Muscle of leg (tissue), 11 donors: ENCODE measurements around the gene NUCKS1. TPM values are rescaled to one million over a fixed set of nuclear protein-coding genes. Genes with fewer than 3 reads are reported as not detected.

ENCODE experiments used
- DNase-seq: peaks from one replicate; pipeline ENCODE4 v3.0.0; 2013
- H3K27ac ChIP-seq: one replicate; pipeline ENCODE4 v1.5.1; 2013; ENCODE audit warnings: mild to moderate bottlenecking, low read length, control low read depth
- H3K27me3 ChIP-seq: one replicate; pipeline ENCODE4 v1.6.1; 2013; ENCODE audit warnings: low read length; ENCODE audit not compliant: control insufficient read depth, insufficient read depth
- H3K36me3 ChIP-seq: one replicate; pipeline ENCODE4 v1.6.1; 2013; ENCODE audit warnings: low read length; ENCODE audit not compliant: control insufficient read depth, insufficient read depth
- H3K4me1 ChIP-seq: one replicate; pipeline ENCODE4 v1.6.1; 2013; ENCODE audit warnings: low read length; ENCODE audit not compliant: control insufficient read depth, insufficient read depth
- H3K4me3 ChIP-seq: one replicate; pipeline ENCODE4 v1.5.1; 2013; ENCODE audit warnings: low read length, control low read depth
- H3K9me3 ChIP-seq: replicated peaks from 2 replicates; pipeline ENCODE4 v1.6.1; 2013; ENCODE audit warnings: low read depth, low read length; ENCODE audit not compliant: control insufficient read depth
- WGBS: methylation state at CpG from one replicate; pipeline ENCODE4 v1.1.5; 2013; ENCODE audit warnings: missing lambda C conversion rate; ENCODE audit not compliant: insufficient coverage; 5-methylcytosine and 5-hydroxymethylcytosine counted together
- polyA plus RNA-seq, 8 donors: library from polyadenylated mRNA; unstranded; fragments of 120-200 nt; gene quantifications; one replicate each; pipeline versions ENCODE4 v1.2.1 to v1.2.3, GENCODE V29; 2013; ENCODE audit warnings: inconsistent platforms in 1 of 8, low replicate concordance in 1 of 8; ENCODE audit not compliant: insufficient read length in 8 of 8, insufficient read depth in 1 of 8
- total RNA-seq: library from RNA; stranded (reverse); fragments of 120-200 nt; gene quantifications from one replicate; pipeline ENCODE4 v1.2.4, GENCODE V29; 2013

Gene NUCKS1
- total and polyA plus RNA-seq, 9 donors, result 160 to 284 (median 240) TPM

DNA sequence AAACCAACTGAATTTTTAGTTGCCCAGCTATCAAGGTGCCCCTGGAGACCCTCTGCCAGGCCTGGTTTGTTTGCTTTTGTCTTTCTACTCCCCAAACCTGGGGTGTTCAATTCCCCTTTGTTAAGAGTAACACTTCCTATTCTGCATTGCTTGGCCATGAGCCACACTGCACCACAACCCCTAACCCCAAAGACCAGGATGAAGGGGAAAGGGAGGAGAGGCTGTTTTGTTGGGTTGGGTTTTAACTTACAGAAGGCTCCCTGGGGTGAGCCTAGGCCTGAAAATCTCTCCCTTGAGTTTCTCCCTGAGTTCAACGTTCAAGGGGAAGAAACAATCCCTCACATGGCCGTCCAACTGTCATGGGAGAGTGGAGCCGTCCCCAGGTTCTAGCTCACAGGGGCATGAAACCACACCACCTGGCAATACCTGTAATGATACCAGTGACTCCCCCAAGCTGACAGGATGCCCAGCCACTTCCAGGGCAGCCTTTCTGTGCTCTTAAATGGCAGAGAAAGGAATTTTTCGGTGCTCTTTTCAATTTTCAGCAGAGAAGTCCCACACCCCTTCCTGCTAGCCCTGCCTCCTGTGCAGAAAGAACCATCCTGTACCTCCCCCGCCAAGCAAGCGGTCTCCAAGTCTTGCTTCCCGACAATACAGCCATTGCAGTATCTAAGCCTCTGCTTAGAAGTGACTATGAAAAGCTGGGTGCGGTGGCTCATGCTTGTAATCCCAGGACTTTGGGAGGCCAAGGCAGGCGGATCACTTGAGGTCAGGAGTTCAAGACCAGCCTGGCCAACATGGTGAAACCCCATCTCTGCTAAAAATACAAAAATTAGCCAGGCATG lies 84.6 kb downstream of the NUCKS1 start:
- Histone ChIP-seq H3K4me3 (no peak overlapping the region), H3K4me1 (peaks cover 54% of the 10 kb centered on the region), H3K36me3 (no peaks in the 10 kb centered on the region), H3K27me3 (peaks cover 12% of the 10 kb centered on the region), H3K27ac (no peak overlapping the region), H3K9me3 (no peaks in the 10 kb centered on the region)
- no peak for DNase-seq
- WGBS, result 71% methylated on average over 5 of the region's 9 CpGs

DNA sequence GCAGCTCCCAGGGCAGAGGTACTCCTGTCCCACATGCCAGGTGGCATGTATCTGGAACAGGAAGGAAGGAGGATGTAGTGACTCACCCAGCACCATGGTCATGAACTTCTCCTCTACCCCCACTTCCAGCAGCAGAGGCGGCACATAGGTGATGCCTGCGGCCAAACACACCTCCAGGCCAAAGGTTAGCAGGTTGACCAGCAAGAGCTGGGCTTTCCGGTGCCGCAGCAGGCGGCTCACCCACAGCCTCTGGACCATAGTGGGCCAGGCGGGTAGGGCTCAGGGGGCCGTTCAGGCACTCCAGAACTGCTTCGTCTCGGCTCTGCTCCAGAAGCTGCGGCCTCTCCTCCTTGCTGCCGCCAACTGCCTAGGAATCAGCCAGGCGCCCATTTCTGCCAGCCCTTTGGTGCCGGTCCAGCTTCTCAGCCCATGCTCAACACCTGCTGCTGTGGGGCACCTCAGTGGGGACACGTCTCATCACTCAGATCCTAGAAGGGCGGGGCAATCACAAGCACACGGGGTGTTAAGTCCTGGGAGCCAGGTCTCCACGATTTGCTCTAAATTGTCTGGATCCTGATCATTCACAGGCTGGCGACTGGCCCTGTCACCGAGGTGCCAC lies 85.5 kb downstream of the NUCKS1 start:
- 71% methylated on average over 16 of the region's 19 CpGs for WGBS
- Histone ChIP-seq H3K4me1 (peaks cover 51% of the 10 kb centered on the region), H3K27ac (no peak overlapping the region), H3K36me3 (no peaks in the 10 kb centered on the region), H3K4me3 (no peak overlapping the region), H3K27me3 (peaks cover 9% of the 10 kb centered on the region), H3K9me3 (no peaks in the 10 kb centered on the region)
- no peak for DNase-seq

DNA sequence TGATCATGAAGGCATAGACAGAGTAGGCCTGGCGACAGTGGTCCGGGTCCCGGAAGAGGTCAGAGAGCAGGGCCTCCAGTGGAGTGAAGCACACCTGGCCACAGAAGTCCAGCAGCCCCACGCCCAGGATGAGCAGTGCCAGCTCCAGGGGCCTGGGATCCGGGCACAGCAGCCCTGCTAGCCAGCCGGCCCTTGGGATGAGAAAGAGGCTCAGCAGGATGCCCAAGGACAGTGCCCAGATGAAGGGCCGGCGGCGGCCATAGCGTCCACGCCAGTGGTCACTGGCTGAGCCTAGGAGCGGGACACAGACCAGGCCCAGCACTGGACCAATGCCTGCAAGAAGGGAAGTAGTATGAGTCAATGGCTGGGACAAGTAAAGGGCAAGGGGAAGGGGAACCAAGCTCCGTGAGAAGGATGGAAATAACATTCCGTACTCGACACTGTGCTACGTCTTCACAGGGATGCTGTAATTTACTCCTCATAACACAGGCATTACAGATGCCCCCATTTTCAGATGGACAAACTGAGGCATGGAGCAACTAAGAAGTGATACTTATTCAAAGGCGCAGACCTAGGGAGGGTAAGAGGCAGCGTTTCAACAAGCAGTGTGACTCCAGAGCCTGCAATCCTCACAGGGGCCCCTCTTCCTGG lies 86.6 kb downstream of the NUCKS1 start:
- H3K9me3 ChIP-seq, result no peaks in the 10 kb centered on the region
- no peaks in the 10 kb centered on the region for H3K36me3 ChIP-seq
- H3K27me3 ChIP-seq, result peaks cover 6% of the 10 kb centered on the region
- no peak overlapping the region for H3K4me3 ChIP-seq
- no peak for DNase-seq
- no peak overlapping the region for H3K27ac ChIP-seq
- peaks cover 50% of the 10 kb centered on the region for H3K4me1 ChIP-seq
- WGBS, result 90% methylated on average over 16 of the region's 18 CpGs

Other genes with a start within 250 kb of the NUCKS1 start
- 3.1 TPM for gene CDK18, start 245.5 kb downstream of the NUCKS1 start, total RNA-seq
- gene CDK18, start 245.5 kb downstream of the NUCKS1 start, polyA plus RNA-seq, result 10 to 100 TPM in 5 of 8 donors, 1 to 10 TPM in 3; 5.9 to 18.8 (median 11.8) TPM
- 17.6 TPM for gene ELK4, start 118.2 kb downstream of the NUCKS1 start, total RNA-seq
- gene ELK4, start 118.2 kb downstream of the NUCKS1 start, polyA plus RNA-seq, result 10 to 100 TPM; 11.8 to 19.4 (median 15.3) TPM
- 2.3 TPM for gene SLC45A3, start 69.7 kb downstream of the NUCKS1 start, total RNA-seq
- gene SLC45A3, start 69.7 kb downstream of the NUCKS1 start, polyA plus RNA-seq, result 1 to 10 TPM; 2.0 to 3.8 (median 2.8) TPM
- 3.0 TPM for gene RAB29, start 25.3 kb upstream of the NUCKS1 start, total RNA-seq
- gene RAB29, start 25.3 kb upstream of the NUCKS1 start, polyA plus RNA-seq, result 1 to 10 TPM; 3.0 to 8.6 (median 3.8) TPM
- gene SLC41A1, start 63.0 kb upstream of the NUCKS1 start, total RNA-seq, result 15.0 TPM
- gene SLC41A1, start 63.0 kb upstream of the NUCKS1 start, polyA plus RNA-seq, result 10 to 100 TPM; 26.7 to 32.8 (median 29.3) TPM
- gene PM20D1, start 100.0 kb upstream of the NUCKS1 start, total RNA-seq, result 0.09 TPM
- under 1 TPM in 5 of 8 donors, not detected in 3; 0.06 to 0.16 (median 0.09) TPM for gene PM20D1, start 100.0 kb upstream of the NUCKS1 start, polyA plus RNA-seq
- 0.04 TPM for gene SLC26A9, start 193.3 kb upstream of the NUCKS1 start, total RNA-seq
- gene SLC26A9, start 193.3 kb upstream of the NUCKS1 start, polyA plus RNA-seq, result under 1 TPM; 0.04 to 0.22 (median 0.08) TPM